HepG2 (cell line): ENCODE results near the gene CUL7. TPM values are rescaled to one million over a fixed set of nuclear protein-coding genes. Genes with fewer than 3 reads are reported as not detected.

ENCODE experiments used
- DMTF1 ChIP-seq: sonication (generic); formaldehyde crosslinking; IDR thresholded peaks from 2 replicates; pipeline ENCODE4 v1.4.0; 2020; ENCODE audit warnings: mild to moderate bottlenecking, missing genetic modification reagents
- FOXC1 ChIP-seq: sonication (generic); formaldehyde crosslinking; IDR thresholded peaks from 2 replicates; pipeline ENCODE4 v1.8.0; 2022; ENCODE audit warnings: mild to moderate bottlenecking, missing genetic modification reagents, borderline replicate concordance
- NR2F2 ChIP-seq: IDR thresholded peaks from 2 replicates; pipeline ENCODE4 v1.6.1; 2012; ENCODE audit warnings: low read depth, inconsistent platforms, borderline replicate concordance
- POLR2AphosphoS2 ChIP-seq: IDR thresholded peaks from 2 replicates; pipeline ENCODE4 v1.6.1; 2011; ENCODE audit warnings: low read depth, low read length, improper control_type of control experiment
- PRDM15 ChIP-seq: sonication (generic); formaldehyde crosslinking; IDR thresholded peaks from 2 replicates; pipeline ENCODE4 v1.4.0; 2020; ENCODE audit warnings: missing genetic modification reagents
- SMYD3 ChIP-seq: sonication (generic); formaldehyde crosslinking; IDR thresholded peaks from 2 replicates; pipeline ENCODE4 v1.8.1; 2023; ENCODE audit warnings: mild to moderate bottlenecking, missing genetic modification reagents
- SRY ChIP-seq: sonication (generic); formaldehyde crosslinking; IDR thresholded peaks from 2 replicates; pipeline ENCODE4 v1.8.0; 2022; ENCODE audit warnings: mild to moderate bottlenecking, missing genetic modification reagents
- TFE3 ChIP-seq: IDR thresholded peaks from 2 replicates; pipeline ENCODE4 v1.6.1; 2016
- WIZ ChIP-seq: sonication (generic); formaldehyde crosslinking; IDR thresholded peaks from 2 replicates; pipeline ENCODE4 v1.5.1; 2020; ENCODE audit warnings: mild to moderate bottlenecking, missing genetic modification reagents
- ZBTB10 ChIP-seq: sonication (generic); formaldehyde crosslinking; IDR thresholded peaks from 2 replicates; pipeline ENCODE4 v1.4.0; 2020; ENCODE audit warnings: missing genetic modification reagents, borderline replicate concordance
- ZBTB14 ChIP-seq: sonication (generic); formaldehyde crosslinking; IDR thresholded peaks from 2 replicates; pipeline ENCODE4 v1.4.0; 2020; ENCODE audit warnings: missing genetic modification reagents
- ZNF143 ChIP-seq: sonication (generic); formaldehyde crosslinking; IDR thresholded peaks from 2 replicates; pipeline ENCODE4 v1.4.0; 2020; ENCODE audit warnings: missing genetic modification reagents
- ZNF225 ChIP-seq: sonication (generic); formaldehyde crosslinking; IDR thresholded peaks from 2 replicates; pipeline ENCODE4 v1.4.0; 2020; ENCODE audit warnings: mild to moderate bottlenecking, missing genetic modification reagents
- ZNF44 ChIP-seq: sonication (generic); formaldehyde crosslinking; IDR thresholded peaks from 2 replicates; pipeline ENCODE4 v1.5.1; 2020; ENCODE audit warnings: mild to moderate bottlenecking, missing genetic modification reagents
- ZNF7 ChIP-seq: IDR thresholded peaks from 2 replicates; pipeline ENCODE4 v1.6.1; 2016; ENCODE audit warnings: missing biosample characterization, missing genetic modification reagents
- ZNF749 ChIP-seq: sonication (generic); formaldehyde crosslinking; IDR thresholded peaks from 2 replicates; pipeline ENCODE4 v1.8.0; 2022; ENCODE audit warnings: mild to moderate bottlenecking, missing genetic modification reagents, moderate library complexity, borderline replicate concordance
- ZNF782 ChIP-seq: sonication (generic); formaldehyde crosslinking; IDR thresholded peaks from 2 replicates; pipeline ENCODE4 v1.4.0; 2020; ENCODE audit warnings: missing genetic modification reagents, mild to moderate bottlenecking, borderline replicate concordance
- ZNF891 ChIP-seq: sonication (generic); formaldehyde crosslinking; IDR thresholded peaks from 2 replicates; pipeline ENCODE4 v1.5.0; 2020; ENCODE audit warnings: mild to moderate bottlenecking, missing genetic modification reagents
- polyA plus RNA-seq, 8 experiments: library from polyadenylated mRNA; depleted of rRNA in 3 of 8; stranded (reverse) in 7 of 8; unstranded in 1 of 8; fragments of >200 nt; fragmentation: Illumina TruSeq in 4 of 8; extraction: Trizol in 4 of 8; gene quantifications; 2 replicates each; pipeline versions ENCODE4 v1.2.1 to v1.2.3, GENCODE V29; 2011 to 2016; ENCODE audit warnings: low read depth in 4 of 8, missing spikeins in 1 of 8, mixed read lengths in 1 of 8; ENCODE audit not compliant: insufficient read depth in 1 of 8
- total RNA-seq, 5 experiments: library from RNA; depleted of rRNA; stranded (reverse); fragments of >200 nt; fragmentation: Illumina TruSeq; extraction: Trizol; gene quantifications; 2 replicates each; pipeline ENCODE4 v1.2.3, GENCODE V29; 2016; ENCODE audit warnings: low read depth in 1 of 5

Gene CUL7
- total and polyA plus RNA-seq, 2 of the 13 experiments (the other 11 are each of a cell fraction or from before 2014, with no cell fraction given) = 32.0 to 60.7 TPM

- TF ChIP-seq SRY (no peak), FOXC1 (CRISPR knock-in tag) (no peak), ZBTB14 (CRISPR knock-in tag) (no peak), ZBTB10 (CRISPR knock-in tag) (0 out of 2 replicates have a peak, but pooled peaks have one; percentile 34), SMYD3 (no peak), ZNF7 (CRISPR knock-in tag) (no peak), ZNF782 (0 out of 2 replicates have a peak, but pooled peaks have one; percentile 20), ZNF749 (CRISPR knock-in tag) (no peak), ZNF891 (CRISPR knock-in tag) (0 out of 2 replicates have a peak, but pooled peaks have one; percentile 34), PRDM15 (CRISPR knock-in tag) (no peak), ZNF44 (CRISPR knock-in tag) (no peak), TFE3 (no peak), DMTF1 (no peak), ZNF143 (CRISPR knock-in tag) (no peak), POLR2AphosphoS2 (no peak), NR2F2 (no peak; the same call in 1 of the 2 replicates), ZNF225 (CRISPR knock-in tag) (0 out of 2 replicates have a peak, but pooled peaks have one; percentile 39), WIZ (CRISPR knock-in tag) (no peak)
Observed at GRCh38 chr6:43013097-43013842, 40.4 kb downstream of the CUL7 start (continued).
